Heart left ventricle (tissue), 16 donors: ENCODE data around the gene SLC25A22. TPM values are rescaled to one million over a fixed set of nuclear protein-coding genes. Genes with fewer than 3 reads are reported as not detected.

Experiments used
- ATAC-seq, 4 donors: fragments of 200-7000 bp; cut with Tn5 transposase; one replicate each; pipeline ENCODE4 v1.9.1; 2020 to 2022; ENCODE audit warnings: moderate library complexity in 4 of 4, mild to moderate bottlenecking in 3 of 4, moderate number of reproducible peaks in 1 of 4
- DNase-seq, 5 donors: peaks; one replicate each; pipeline ENCODE4 v3.0.0-alpha.2; 2020
- H3K27ac ChIP-seq, 12 donors: fragments of 200-600 bp; sonication (generic) in 4 of 12; one replicate each; pipeline versions ENCODE4 v1.5.0 to v1.8.0; 2016 to 2022; ENCODE audit warnings: mild to moderate bottlenecking in 2 of 12
- H3K27me3 ChIP-seq, 9 donors: fragments of 200-600 bp; sonication (generic) in 2 of 9; one replicate each; pipeline versions ENCODE4 v1.5.1 to v1.8.0; 2016 to 2022; ENCODE audit warnings: mild to moderate bottlenecking in 3 of 9
- H3K36me3 ChIP-seq, 9 donors: fragments of 200-600 bp; sonication (generic) in 2 of 9; one replicate each; pipeline versions ENCODE4 v1.5.0 to v1.8.0; 2018 to 2022; ENCODE audit warnings: mild to moderate bottlenecking in 2 of 9
- H3K4me1 ChIP-seq, 12 donors: fragments of 200-600 bp; sonication (generic) in 4 of 12; one replicate each; pipeline versions ENCODE4 v1.5.0 to v1.8.0; 2016 to 2022; ENCODE audit warnings: mild to moderate bottlenecking in 3 of 12
- H3K4me3 ChIP-seq, 12 donors: fragments of 200-600 bp; sonication (generic) in 4 of 12; one replicate each; pipeline versions ENCODE4 v1.5.0 to v1.8.0; 2017 to 2022; ENCODE audit warnings: mild to moderate bottlenecking in 9 of 12, moderate library complexity in 4 of 12
- H3K9me3 ChIP-seq, 12 donors: fragments of 200-600 bp; sonication (generic) in 4 of 12; one replicate each; pipeline versions ENCODE4 v1.5.0 to v1.8.0; 2016 to 2022; ENCODE audit warnings: mild to moderate bottlenecking in 1 of 12
- POLR2A ChIP-seq, 2 donors: fragments of 450-650 bp; IDR thresholded peaks; one replicate each; pipeline ENCODE4 v1.6.1; 2017; ENCODE audit warnings: antibody characterized with exemption in 2 of 2, mild to moderate bottlenecking in 2 of 2, moderate library complexity in 2 of 2
- WGBS, 4 donors: extraction: QIAGEN DNeasy Blood & Tissue Kit in 2 of 4; methylation state at CpG; one replicate each; pipeline versions ENCODE4 v1.1.5 to v1.1.7; 2013 to 2018; 5-methylcytosine and 5-hydroxymethylcytosine counted together
- intact Hi-C, 10 donors: fragments of 100-400 bp; cut with DNase I; formaldehyde crosslinking; loops; one replicate each; pipeline versions ENCODE4 v1.11.1 to v1.14.2; 2022
- polyA plus RNA-seq, 2 donors: library from polyadenylated mRNA; stranded (reverse); fragments of 200-250 nt; gene quantifications; one replicate each; pipeline ENCODE4 v1.2.3, GENCODE V29; 2013
- total RNA-seq, 9 donors: library from RNA; depleted of rRNA in 2 of 9; stranded (reverse); fragments of >200 nt in 2 of 9; fragmentation: NEBNext Ultra II Directional in 3 of 9; extraction: Animal tissue kit (Norgen Biotek cat#: 25700) in 3 of 9; gene quantifications; one replicate each; pipeline versions ENCODE4 v1.1.0 to v1.2.4, GENCODE V29; 2016 to 2023
- TF ChIP-seq, protein P1 (sequence below), 12 donors: fragments of 200-600 bp; sonication (generic) in 4 of 12; IDR thresholded peaks; one replicate each; pipeline versions ENCODE4 v1.5.0 to v1.8.0; 2018 to 2022; ENCODE audit warnings: antibody characterized with exemption in 12 of 12, mild to moderate bottlenecking in 5 of 12
- donor health status: ischemic (EF 13 %, LVEDD 7.1; RV severe dilation, severe dysfunction).
- donor health status: healthy with polysubstance abuse.
- donor health status: DM: no; HTN: yes; CAD: no.
- donor health status: DM: no; HTN: no; CAD: no.
- donor health status: ischemic (EF 25% LVEDD 6.9; RV normal size, moderate dysfunction).
- donor health status: ischemic (EF 25% LVEDD 5.7; RV mildly dilated, moderate dysfunction).
- donor health status: healthy.
- donor health status: DM: yes; HTN: yes; CAD: no.
- donor health status: ischemic (EF 35%, LVEDD 5.7; RV mildly dilated, moderate dysfunction).
- donor health status: nonischemic (EF 11% LVEDD 7.7; RV severe dilation, severe dysfunction).
- donor health status: DM: yes; HTN: yes; CAD: no.
- donor health status: PGD.
- donor health status: ischemic (EF 29% LVEDD 5.4; RV normal size, mild dysfunction).
- donor health status: nonischemic (EF 23%, LVEDD 6.1; RV moderate dilation, normal function).

The SLC25A22 gene
- total and polyA plus RNA-seq, 11 donors, result 2.1 to 12.8 (median 4.4) TPM

- H3K4me3 ChIP-seq, result peak overlapping the region in 1 of 12 donors; percentile 90
- TF ChIP-seq POLR2A (IDR thresholded peaks at IDR 0.05), result no peak
- TF ChIP-seq, protein P1, sequence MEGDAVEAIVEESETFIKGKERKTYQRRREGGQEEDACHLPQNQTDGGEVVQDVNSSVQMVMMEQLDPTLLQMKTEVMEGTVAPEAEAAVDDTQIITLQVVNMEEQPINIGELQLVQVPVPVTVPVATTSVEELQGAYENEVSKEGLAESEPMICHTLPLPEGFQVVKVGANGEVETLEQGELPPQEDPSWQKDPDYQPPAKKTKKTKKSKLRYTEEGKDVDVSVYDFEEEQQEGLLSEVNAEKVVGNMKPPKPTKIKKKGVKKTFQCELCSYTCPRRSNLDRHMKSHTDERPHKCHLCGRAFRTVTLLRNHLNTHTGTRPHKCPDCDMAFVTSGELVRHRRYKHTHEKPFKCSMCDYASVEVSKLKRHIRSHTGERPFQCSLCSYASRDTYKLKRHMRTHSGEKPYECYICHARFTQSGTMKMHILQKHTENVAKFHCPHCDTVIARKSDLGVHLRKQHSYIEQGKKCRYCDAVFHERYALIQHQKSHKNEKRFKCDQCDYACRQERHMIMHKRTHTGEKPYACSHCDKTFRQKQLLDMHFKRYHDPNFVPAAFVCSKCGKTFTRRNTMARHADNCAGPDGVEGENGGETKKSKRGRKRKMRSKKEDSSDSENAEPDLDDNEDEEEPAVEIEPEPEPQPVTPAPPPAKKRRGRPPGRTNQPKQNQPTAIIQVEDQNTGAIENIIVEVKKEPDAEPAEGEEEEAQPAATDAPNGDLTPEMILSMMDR (IDR thresholded peaks at IDR 0.05), result no peak
- DNase-seq (peak in 1 of 5 donors; percentile 16), ATAC-seq (no peak)
- H3K9me3 ChIP-seq, result no peaks in the 10 kb centered on the region
- peaks cover 0 to 44% (median 27%) of the 10 kb centered on the region in 12 donors for H3K4me1 ChIP-seq
- H3K36me3 ChIP-seq, result peaks cover 0 to 48% (median 30%) of the 10 kb centered on the region in 9 donors
- 74 to 81% (median 79%) methylated on average over 17 to 20 of the region's 20 CpGs for WGBS, 4 donors
- intact Hi-C loops, result no loop called here
- H3K27me3 ChIP-seq, result no peaks in the 10 kb centered on the region
- no peak overlapping the region for H3K27ac ChIP-seq
These were observed 23.0 kb downstream of the SLC25A22 start for GRCh38 chr11:774873-775592.

GRCh38 chr11:773830-774229, 24.3 kb downstream of the SLC25A22 start:
- Histone ChIP-seq H3K9me3 (no peaks in the 10 kb centered on the region), H3K4me1 (peaks cover 0 to 42% (median 27%) of the 10 kb centered on the region in 12 donors), H3K4me3 (no peak overlapping the region), H3K27me3 (no peaks in the 10 kb centered on the region), H3K36me3 (peaks cover 0 to 56% (median 36%) of the 10 kb centered on the region in 9 donors), H3K27ac (no peak overlapping the region)
- ATAC-seq, result no peak
- whole genome bisulfite sequencing, 4 donors, result 79 to 93% (median 88%) methylated on average over 2 to 9 of the region's 9 CpGs
- no peak for DNase-seq
- TF ChIP-seq, protein P1 (IDR thresholded peaks at IDR 0.05), result no peak
- no peak for TF ChIP-seq POLR2A (IDR thresholded peaks at IDR 0.05)
- intact Hi-C loops, result no loop called here

DNA sequence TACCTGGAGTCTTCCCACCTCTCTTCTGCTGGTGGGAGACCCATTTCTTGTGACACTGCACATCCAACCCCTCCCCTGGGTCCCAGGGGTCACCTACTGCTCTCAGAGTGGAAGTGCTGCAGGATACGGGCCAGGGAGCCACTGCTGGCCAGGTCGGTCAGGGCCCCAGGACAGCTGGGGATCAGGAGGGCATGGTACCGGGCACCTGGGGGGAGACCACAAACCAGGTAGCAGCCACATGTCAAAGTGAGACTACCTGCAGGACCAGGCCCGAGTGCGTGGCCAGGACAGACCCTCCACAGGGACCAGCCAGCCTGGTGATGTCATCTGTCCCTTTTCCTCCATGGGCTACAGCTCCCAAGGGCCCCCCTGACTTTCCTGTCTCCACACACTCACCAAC, 24.7 kb downstream of the SLC25A22 start:
- intact Hi-C loops, result no loop called here
- Histone ChIP-seq H3K4me3 (no peak overlapping the region), H3K4me1 (peaks cover 0 to 38% (median 25%) of the 10 kb centered on the region in 12 donors), H3K36me3 (peaks cover 0 to 58% (median 39%) of the 10 kb centered on the region in 9 donors), H3K27ac (no peak overlapping the region), H3K9me3 (no peaks in the 10 kb centered on the region), H3K27me3 (no peaks in the 10 kb centered on the region)
- peak in 1 of 5 donors; percentile 17 for DNase-seq
- WGBS, 4 donors, result 81 to 91% (median 86%) methylated on average over 3 to 5 of the region's 5 CpGs
- TF ChIP-seq, protein P1 (IDR thresholded peaks at IDR 0.05), result no peak
- TF ChIP-seq POLR2A (IDR thresholded peaks at IDR 0.05), result no peak
- no peak for ATAC-seq

- no peak for ATAC-seq
- WGBS, 4 donors, result 74 to 84% (median 84%) methylated on average over 19 to 34 of the region's 34 CpGs
- DNase-seq, result no peak
These were observed 25.4 kb downstream of the SLC25A22 start for GRCh38 chr11:772429-773390.

More at GRCh38 chr11:772429-773390, 25.4 kb downstream of the SLC25A22 start:
- TF ChIP-seq, protein P1 (IDR thresholded peaks at IDR 0.05), result no peak
- no peak for TF ChIP-seq POLR2A (IDR thresholded peaks at IDR 0.05)
- Histone ChIP-seq H3K9me3 (no peaks in the 10 kb centered on the region), H3K4me1 (peaks cover 0 to 32% (median 19%) of the 10 kb centered on the region in 12 donors), H3K4me3 (no peak overlapping the region), H3K27me3 (no peaks in the 10 kb centered on the region), H3K36me3 (peaks cover 0 to 58% (median 39%) of the 10 kb centered on the region in 9 donors), H3K27ac (no peak overlapping the region)
- intact Hi-C loops, result no loop called here
